SK-N-SH treated with all-trans-retinoic acid at 6 μM for 48 hours (cell line): ENCODE measurements around the gene KCND2.

Experiments
- ATAC-seq: fragments of 200-7000 bp; cut with Tn5 transposase; 3 replicates; pipeline ENCODE4 v1.9.1; 2020; ENCODE audit warnings: mild to moderate bottlenecking, moderate library complexity
- ARNTL ChIP-seq: fragments of 450-650 bp; formaldehyde crosslinking; IDR thresholded peaks from 2 replicates; pipeline ENCODE4 v1.5.0; 2020; ENCODE audit warnings: low read depth, mild to moderate bottlenecking, moderate library complexity, borderline replicate concordance
- BACH2 ChIP-seq: fragments of 250-450 bp; sonication (Bioruptor Pico); IDR thresholded peaks from 2 replicates; pipeline ENCODE4 v1.9.0; 2021; ENCODE audit warnings: mild to moderate bottlenecking, borderline replicate concordance
- CREB5 ChIP-seq: fragments of 250-450 bp; sonication (Bioruptor Pico); IDR thresholded peaks from 2 replicates; pipeline ENCODE4 v1.5.1; 2020; ENCODE audit warnings: low read depth, mild to moderate bottlenecking, moderate library complexity
- CSDC2 ChIP-seq: fragments of 250-450 bp; sonication (Bioruptor Pico); IDR thresholded peaks from 2 replicates; pipeline ENCODE4 v1.5.0; 2020; ENCODE audit warnings: mild to moderate bottlenecking, moderate library complexity
- GLIS3 ChIP-seq: fragments of 250-450 bp; sonication (Bioruptor Pico); IDR thresholded peaks from 2 replicates; pipeline ENCODE4 v1.5.0; 2020; ENCODE audit warnings: mild to moderate bottlenecking, moderate library complexity
- ISL1 ChIP-seq: fragments of 250-450 bp; sonication (Bioruptor Pico); IDR thresholded peaks from 2 replicates; pipeline ENCODE4 v2.1.2; 2022; ENCODE audit warnings: mild to moderate bottlenecking, moderate library complexity
- OSR1 ChIP-seq: fragments of 250-450 bp; sonication (Bioruptor Pico); IDR thresholded peaks from 2 replicates; pipeline ENCODE4 v1.8.0; 2022; ENCODE audit warnings: moderate library complexity, mild to moderate bottlenecking, inconsistent platforms
- PATZ1 ChIP-seq: fragments of 250-450 bp; sonication (Bioruptor Pico); IDR thresholded peaks from 2 replicates; pipeline ENCODE4 v1.8.0; 2020; ENCODE audit warnings: mild to moderate bottlenecking, moderate library complexity, borderline replicate concordance
- PPARA ChIP-seq: fragments of 250-450 bp; sonication (Bioruptor Pico); IDR thresholded peaks from 2 replicates; pipeline ENCODE4 v1.5.0; 2020; ENCODE audit warnings: mild to moderate bottlenecking, borderline replicate concordance
- RARB ChIP-seq: fragments of 250-450 bp; sonication (Bioruptor Pico); IDR thresholded peaks from 2 replicates; pipeline ENCODE4 v1.8.0; 2021; ENCODE audit warnings: mild to moderate bottlenecking, moderate library complexity
- SNAI2 ChIP-seq: fragments of 250-450 bp; sonication (Bioruptor Pico); IDR thresholded peaks from 2 replicates; pipeline ENCODE4 v1.5.0; 2020; ENCODE audit warnings: mild to moderate bottlenecking, moderate library complexity
- TCF4 ChIP-seq: fragments of 250-450 bp; sonication (Bioruptor Pico); IDR thresholded peaks from 2 replicates; pipeline ENCODE4 v1.8.0; 2021; ENCODE audit warnings: mild to moderate bottlenecking, moderate library complexity, borderline replicate concordance
- TOX ChIP-seq: fragments of 250-450 bp; sonication (Bioruptor Pico); IDR thresholded peaks from 2 replicates; pipeline ENCODE4 v1.8.0; 2021; ENCODE audit warnings: mild to moderate bottlenecking, moderate library complexity, borderline replicate concordance
- TSHZ2 ChIP-seq: fragments of 250-450 bp; sonication (Bioruptor Pico); IDR thresholded peaks from 2 replicates; pipeline ENCODE4 v1.5.0; 2020; ENCODE audit warnings: mild to moderate bottlenecking, moderate library complexity
- ZC3H10 ChIP-seq: fragments of 250-450 bp; sonication (Bioruptor Pico); IDR thresholded peaks from 2 replicates; pipeline ENCODE4 v1.5.1; 2021; ENCODE audit warnings: mild to moderate bottlenecking, moderate library complexity
- ZFP3 ChIP-seq: fragments of 250-450 bp; sonication (Bioruptor Pico); IDR thresholded peaks from 2 replicates; pipeline ENCODE4 v1.5.0; 2020; ENCODE audit warnings: mild to moderate bottlenecking, moderate library complexity
- ZFP30 ChIP-seq: fragments of 450-650 bp; formaldehyde crosslinking; IDR thresholded peaks from 2 replicates; pipeline ENCODE4 v1.5.0; 2022; ENCODE audit warnings: mild to moderate bottlenecking, moderate library complexity
- ZNF565 ChIP-seq: fragments of 450-650 bp; formaldehyde crosslinking; conservative IDR thresholded peaks from 2 replicates; pipeline ENCODE4 v1.5.0; 2020; ENCODE audit warnings: low read depth, mild to moderate bottlenecking, moderate library complexity
- ZNF70 ChIP-seq: fragments of 450-650 bp; formaldehyde crosslinking; IDR thresholded peaks from 2 replicates; pipeline ENCODE4 v1.5.0; 2020; ENCODE audit warnings: mild to moderate bottlenecking, moderate library complexity
- ZNF8 ChIP-seq: fragments of 450-650 bp; formaldehyde crosslinking; IDR thresholded peaks from 2 replicates; pipeline ENCODE4 v1.5.0; 2020; ENCODE audit warnings: mild to moderate bottlenecking, moderate library complexity
- TF ChIP-seq, protein P1 (sequence below): fragments of 250-450 bp; sonication (Bioruptor Pico); IDR thresholded peaks from 2 replicates; pipeline ENCODE4 v1.8.0; 2021; ENCODE audit warnings: low read depth, mild to moderate bottlenecking, moderate library complexity, borderline replicate concordance
- TF ChIP-seq, protein P2 (sequence below): fragments of 250-450 bp; sonication (Bioruptor Pico); IDR thresholded peaks from 2 replicates; pipeline ENCODE4 v1.5.1; 2021; ENCODE audit warnings: mild to moderate bottlenecking, moderate library complexity

KCND2 gene

GRCh38 chr7:120564145-120564544, 291.2 kb downstream of the KCND2 start:
- no peak for ATAC-seq
- no peak for TF ChIP-seq BACH2 (CRISPR knock-in tag)
- TF ChIP-seq CREB5 (CRISPR knock-in tag) = no peak
- no peak for TF ChIP-seq ZNF70
- no peak for TF ChIP-seq TSHZ2 (CRISPR knock-in tag)
- no peak for TF ChIP-seq TCF4 (CRISPR knock-in tag)
- no peak for TF ChIP-seq GLIS3 (CRISPR knock-in tag)
- TF ChIP-seq, protein P1, sequence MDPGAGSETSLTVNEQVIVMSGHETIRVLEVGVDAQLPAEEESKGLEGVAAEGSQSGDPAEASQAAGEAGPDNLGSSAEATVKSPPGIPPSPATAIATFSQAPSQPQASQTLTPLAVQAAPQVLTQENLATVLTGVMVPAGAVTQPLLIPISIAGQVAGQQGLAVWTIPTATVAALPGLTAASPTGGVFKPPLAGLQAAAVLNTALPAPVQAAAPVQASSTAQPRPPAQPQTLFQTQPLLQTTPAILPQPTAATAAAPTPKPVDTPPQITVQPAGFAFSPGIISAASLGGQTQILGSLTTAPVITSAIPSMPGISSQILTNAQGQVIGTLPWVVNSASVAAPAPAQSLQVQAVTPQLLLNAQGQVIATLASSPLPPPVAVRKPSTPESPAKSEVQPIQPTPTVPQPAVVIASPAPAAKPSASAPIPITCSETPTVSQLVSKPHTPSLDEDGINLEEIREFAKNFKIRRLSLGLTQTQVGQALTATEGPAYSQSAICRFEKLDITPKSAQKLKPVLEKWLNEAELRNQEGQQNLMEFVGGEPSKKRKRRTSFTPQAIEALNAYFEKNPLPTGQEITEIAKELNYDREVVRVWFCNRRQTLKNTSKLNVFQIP (CRISPR knock-in tag) = no peak
- TF ChIP-seq ZC3H10 (CRISPR knock-in tag) = no peak
- TF ChIP-seq ZNF8 (CRISPR knock-in tag) = no peak
- TF ChIP-seq CSDC2 = no peak
- TF ChIP-seq ARNTL (CRISPR knock-in tag) = no peak
- TF ChIP-seq ZFP3 = no peak
- TF ChIP-seq RARB (CRISPR knock-in tag) = no peak
- no peak for TF ChIP-seq ZFP30
- TF ChIP-seq PPARA = no peak
- TF ChIP-seq PATZ1 (CRISPR knock-in tag) = no peak
- no peak for TF ChIP-seq SNAI2
- no peak for TF ChIP-seq TOX (CRISPR knock-in tag)
- no peak for TF ChIP-seq ISL1

DNA sequence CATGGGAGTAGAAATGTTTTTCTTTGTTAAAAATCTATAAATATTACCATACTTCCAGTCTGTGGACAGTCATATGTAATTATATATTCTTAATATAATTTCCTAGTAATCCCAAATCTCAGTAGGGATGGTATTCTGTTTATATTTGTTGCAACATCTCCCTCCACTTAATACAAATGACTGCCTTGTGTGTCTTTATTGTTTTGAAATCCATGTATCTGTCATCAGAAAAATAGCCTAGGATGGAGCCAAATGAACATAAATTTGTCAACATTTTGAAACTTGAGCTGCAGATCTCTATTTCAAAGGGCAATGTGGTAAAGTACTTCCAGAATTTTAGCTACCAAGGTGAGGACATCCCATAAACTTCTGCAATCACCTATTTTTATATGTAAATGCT, 294.2 kb downstream of the KCND2 start:
- no peak for ATAC-seq

More for the DNA sequence above, 294.2 kb downstream of the KCND2 start:
- no peak for TF ChIP-seq CSDC2
- no peak for TF ChIP-seq ZC3H10 (CRISPR knock-in tag)
- TF ChIP-seq CREB5 (CRISPR knock-in tag) = no peak
- no peak for TF ChIP-seq PPARA
- no peak for TF ChIP-seq ARNTL (CRISPR knock-in tag)
- TF ChIP-seq BACH2 (CRISPR knock-in tag) = no peak
- no peak for TF ChIP-seq TSHZ2 (CRISPR knock-in tag)
- TF ChIP-seq ZFP3 = no peak
- TF ChIP-seq TCF4 (CRISPR knock-in tag) = no peak
- no peak for TF ChIP-seq RARB (CRISPR knock-in tag)
- no peak for TF ChIP-seq ZNF565
- TF ChIP-seq ZNF70 = no peak
- no peak for TF ChIP-seq ISL1
- TF ChIP-seq OSR1 (CRISPR knock-in tag) = no peak
- no peak for TF ChIP-seq PATZ1 (CRISPR knock-in tag)
- TF ChIP-seq, protein P2, sequence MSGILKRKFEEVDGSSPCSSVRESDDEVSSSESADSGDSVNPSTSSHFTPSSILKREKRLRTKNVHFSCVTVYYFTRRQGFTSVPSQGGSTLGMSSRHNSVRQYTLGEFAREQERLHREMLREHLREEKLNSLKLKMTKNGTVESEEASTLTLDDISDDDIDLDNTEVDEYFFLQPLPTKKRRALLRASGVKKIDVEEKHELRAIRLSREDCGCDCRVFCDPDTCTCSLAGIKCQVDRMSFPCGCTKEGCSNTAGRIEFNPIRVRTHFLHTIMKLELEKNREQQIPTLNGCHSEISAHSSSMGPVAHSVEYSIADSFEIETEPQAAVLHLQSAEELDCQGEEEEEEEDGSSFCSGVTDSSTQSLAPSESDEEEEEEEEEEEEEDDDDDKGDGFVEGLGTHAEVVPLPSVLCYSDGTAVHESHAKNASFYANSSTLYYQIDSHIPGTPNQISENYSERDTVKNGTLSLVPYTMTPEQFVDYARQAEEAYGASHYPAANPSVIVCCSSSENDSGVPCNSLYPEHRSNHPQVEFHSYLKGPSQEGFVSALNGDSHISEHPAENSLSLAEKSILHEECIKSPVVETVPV (CRISPR knock-in tag) = no peak
